SK-N-SH (cell line): ENCODE results near the gene ATIC. TPM values are rescaled to one million over a fixed set of nuclear protein-coding genes. Genes with fewer than 3 reads are reported as not detected.

Experiments used
- CTCF ChIA-PET: fragments of 300-600, 350-600 bp; formaldehyde crosslinking; extraction: SDS; loops from one replicate; lab custom pipeline; 2021; lab: Yijun Ruan, JAX
- POLR2A ChIA-PET: fragments of 350-600 bp; sonication (Branson Sonifier 250); formaldehyde crosslinking; extraction: SDS; loops from one replicate; lab custom pipeline; 2020; ENCODE audit warnings: antibody characterized with exemption, inconsistent platforms; lab: Yijun Ruan, JAX
- DNase-seq: peaks from one replicate; pipeline ENCODE4 v3.0.0; 2012
- H2AFZ ChIP-seq: fragments of 200-600 bp; sonication (generic); 2 replicates; pipeline ENCODE4 v1.8.1; 2016; ENCODE audit warnings: antibody characterized with exemption, mild to moderate bottlenecking, low read depth
- H3F3A ChIP-seq: fragments of 200-600 bp; sonication (generic); replicated peaks from 2 replicates; pipeline ENCODE3; 2016; ENCODE audit warnings: antibody characterized with exemption, mild to moderate bottlenecking; ENCODE audit not compliant: insufficient read depth
- H3K27ac ChIP-seq, 2 experiments: fragments of 200-500 bp in 1 of 2; fragments of 200-600 bp in 1 of 2; sonication (Bioruptor generic) in 1 of 2; sonication (generic), shearing (Covaris generic) in 1 of 2; 2 replicates each; pipeline versions ENCODE4 v1.5.1 to v1.6.1; 2014 to 2016; ENCODE audit warnings: low read depth in 2 of 2, inconsistent platforms in 1 of 2, low read length in 1 of 2, mild to moderate bottlenecking in 1 of 2, mixed read lengths in 1 of 2
- H3K27me3 ChIP-seq: fragments of 200-600 bp; sonication (generic), shearing (Covaris generic); 2 replicates; pipeline ENCODE4 v1.6.1; 2016; ENCODE audit warnings: mixed run types; ENCODE audit not compliant: insufficient read depth
- H3K36me3 ChIP-seq, 2 experiments: fragments of 200-500 bp in 1 of 2; fragments of 200-600 bp in 1 of 2; sonication (Bioruptor generic) in 1 of 2; sonication (generic) in 1 of 2; replicated peaks in 1 of 2; 2 replicates each; pipeline versions ENCODE3 to v1.5.1; 2014 to 2016; ENCODE audit warnings: low read length in 1 of 2, mild to moderate bottlenecking in 1 of 2; ENCODE audit not compliant: insufficient read depth in 2 of 2, control insufficient read depth in 1 of 2
- H3K4me1 ChIP-seq, 2 experiments: fragments of 200-500 bp in 1 of 2; fragments of 200-600 bp in 1 of 2; sonication (Bioruptor generic) in 1 of 2; sonication (generic), shearing (Covaris generic) in 1 of 2; 2 replicates each; pipeline versions ENCODE4 v1.5.1 to v1.6.1; 2014 to 2016; ENCODE audit warnings: low read depth in 1 of 2, low read length in 1 of 2, mixed run types in 1 of 2; ENCODE audit not compliant: insufficient read depth in 2 of 2, control insufficient read depth in 1 of 2
- H3K4me2 ChIP-seq: fragments of 200-600 bp; sonication (generic), shearing (Covaris generic); 2 replicates; pipeline ENCODE4 v1.6.1; 2017; ENCODE audit warnings: mixed run types
- H3K4me3 ChIP-seq, 2 experiments: fragments of 200-500 bp in 1 of 2; fragments of 200-600 bp in 1 of 2; sonication (Bioruptor generic) in 1 of 2; sonication (generic), shearing (Covaris generic) in 1 of 2; 2 replicates each; pipeline versions ENCODE4 v1.5.1 to v1.8.1; 2014 to 2016; ENCODE audit warnings: low read depth in 2 of 2, inconsistent platforms in 1 of 2, low read length in 1 of 2, mild to moderate bottlenecking in 1 of 2, mixed read lengths in 1 of 2, moderate library complexity in 1 of 2
- H3K79me2 ChIP-seq: fragments of 200-600 bp; sonication (generic); 2 replicates; pipeline ENCODE4 v1.8.1; 2017; ENCODE audit warnings: mild to moderate bottlenecking; ENCODE audit not compliant: insufficient read depth
- H3K9ac ChIP-seq: fragments of 200-600 bp; sonication (generic); 2 replicates; pipeline ENCODE4 v1.6.1; 2017; ENCODE audit warnings: mixed run types
- H3K9me2 ChIP-seq: fragments of 200-600 bp; sonication (generic); 2 replicates; pipeline ENCODE4 v1.6.1; 2017; ENCODE audit warnings: mixed run types
- H3K9me3 ChIP-seq: fragments of 200-600 bp; sonication (generic); 2 replicates; pipeline ENCODE4 v1.6.1; 2017; ENCODE audit warnings: mixed run types, mild to moderate bottlenecking, moderate library complexity
- H4K20me1 ChIP-seq: fragments of 200-600 bp; sonication (generic); 2 replicates; pipeline ENCODE4 v1.6.1; 2017; ENCODE audit warnings: mild to moderate bottlenecking, mixed run types; ENCODE audit not compliant: insufficient read depth
- EZH2phosphoT487 ChIP-seq: fragments of 200-600 bp; sonication (generic); IDR thresholded peaks from 2 replicates; pipeline ENCODE4 v1.6.1; 2017; ENCODE audit warnings: low read depth, mixed run types, mild to moderate bottlenecking, antibody characterized with exemption, moderate library complexity, borderline replicate concordance
- FOXM1 ChIP-seq: IDR thresholded peaks from 2 replicates; pipeline ENCODE4 v1.4.0; 2012; ENCODE audit warnings: low read depth, mild to moderate bottlenecking
- GABPA ChIP-seq: IDR thresholded peaks from 2 replicates; pipeline ENCODE4 v1.4.0; 2012; ENCODE audit warnings: low read depth, mild to moderate bottlenecking
- GATA2 ChIP-seq: sonication (generic); formaldehyde crosslinking; IDR thresholded peaks from 2 replicates; pipeline ENCODE4 v1.5.0; 2020; ENCODE audit warnings: mild to moderate bottlenecking, missing genetic modification reagents
- JUND ChIP-seq: IDR thresholded peaks from 2 replicates; pipeline ENCODE4 v1.4.0; 2012
- NFIC ChIP-seq: IDR thresholded peaks from 2 replicates; pipeline ENCODE4 v1.4.0; 2012; ENCODE audit warnings: borderline replicate concordance
- POLR2AphosphoS5 ChIP-seq: IDR thresholded peaks from 2 replicates; pipeline ENCODE4 v1.6.1; 2012; ENCODE audit warnings: low read depth, low read length
- RAD21 ChIP-seq: IDR thresholded peaks from 2 replicates; pipeline ENCODE4 v1.6.1; 2012; ENCODE audit warnings: mild to moderate bottlenecking, low read length
- RFX5 ChIP-seq: IDR thresholded peaks from 2 replicates; pipeline ENCODE4 v1.6.1; 2012; ENCODE audit warnings: mild to moderate bottlenecking, improper control_type of control experiment, low read length
- YY1 ChIP-seq: IDR thresholded peaks from 2 replicates; pipeline ENCODE4 v1.4.0; 2012; ENCODE audit warnings: low read depth, mild to moderate bottlenecking
- WGBS: methylation state at CpG from one replicate; pipeline ENCODE4 v1.1.6; 2017; ENCODE audit warnings: low lambda C conversion rate; 5-methylcytosine and 5-hydroxymethylcytosine counted together
- polyA plus RNA-seq, 3 experiments: library from polyadenylated mRNA; depleted of rRNA; stranded (reverse); fragments of >200 nt; gene quantifications; 2 replicates each; pipeline ENCODE4 v1.2.3, GENCODE V29; 2012
- TF ChIP-seq, protein P1 (sequence below): IDR thresholded peaks from 2 replicates; pipeline ENCODE4 v1.4.0; 2012; ENCODE audit warnings: low read depth
- TF ChIP-seq, protein P2 (sequence below): IDR thresholded peaks from 2 replicates; pipeline ENCODE4 v1.4.0; 2012; ENCODE audit warnings: low read depth, borderline replicate concordance
- TF ChIP-seq, protein P3 (sequence below): IDR thresholded peaks from 2 replicates; pipeline ENCODE4; 2012
- TF ChIP-seq, protein P4 (sequence below): IDR thresholded peaks from 2 replicates; pipeline ENCODE4 v1.4.0; 2012; ENCODE audit warnings: low read depth, borderline replicate concordance
- TF ChIP-seq, protein P5 (sequence below): IDR thresholded peaks from 2 replicates; pipeline ENCODE4 v1.6.1; 2012; ENCODE audit warnings: mild to moderate bottlenecking, low read depth, low read length, moderate library complexity

The ATIC gene
- polyA plus RNA-seq, 1 of the 3 experiments (the other 2 are of a cell fraction), result 108 TPM

DNA sequence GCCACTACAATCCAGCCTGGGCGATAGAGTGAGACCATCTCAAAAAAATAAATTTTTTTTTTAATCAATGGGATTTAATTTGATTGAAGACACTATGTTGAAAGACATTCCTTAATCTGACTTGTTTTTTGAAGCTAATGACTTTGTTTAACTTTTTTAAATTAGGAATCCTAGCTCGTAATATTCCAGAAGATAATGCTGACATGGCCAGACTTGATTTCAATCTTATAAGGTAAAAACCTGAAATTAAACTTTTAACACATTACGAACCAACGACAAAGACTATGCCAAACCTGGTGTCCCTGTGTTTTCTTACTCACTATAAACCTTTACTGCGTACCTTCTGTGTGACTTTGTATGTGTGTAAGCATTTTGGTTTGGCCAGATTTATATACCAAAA, 7.6 kb downstream of the ATIC start:
- H3K9me3 ChIP-seq, result no peaks in the 10 kb centered on the region
- TF ChIP-seq NFIC, result no peak
- TF ChIP-seq RAD21, result no peak
- TF ChIP-seq POLR2AphosphoS5, result no peak
- no peak for TF ChIP-seq RFX5
- TF ChIP-seq, protein P1, sequence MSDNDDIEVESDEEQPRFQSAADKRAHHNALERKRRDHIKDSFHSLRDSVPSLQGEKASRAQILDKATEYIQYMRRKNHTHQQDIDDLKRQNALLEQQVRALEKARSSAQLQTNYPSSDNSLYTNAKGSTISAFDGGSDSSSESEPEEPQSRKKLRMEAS, result no peak
- no peak for TF ChIP-seq GABPA
- TF ChIP-seq, protein P2, sequence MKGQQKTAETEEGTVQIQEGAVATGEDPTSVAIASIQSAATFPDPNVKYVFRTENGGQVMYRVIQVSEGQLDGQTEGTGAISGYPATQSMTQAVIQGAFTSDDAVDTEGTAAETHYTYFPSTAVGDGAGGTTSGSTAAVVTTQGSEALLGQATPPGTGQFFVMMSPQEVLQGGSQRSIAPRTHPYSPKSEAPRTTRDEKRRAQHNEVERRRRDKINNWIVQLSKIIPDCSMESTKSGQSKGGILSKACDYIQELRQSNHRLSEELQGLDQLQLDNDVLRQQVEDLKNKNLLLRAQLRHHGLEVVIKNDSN, result no peak
- no peak for TF ChIP-seq EZH2phosphoT487
- TF ChIP-seq, protein P3, sequence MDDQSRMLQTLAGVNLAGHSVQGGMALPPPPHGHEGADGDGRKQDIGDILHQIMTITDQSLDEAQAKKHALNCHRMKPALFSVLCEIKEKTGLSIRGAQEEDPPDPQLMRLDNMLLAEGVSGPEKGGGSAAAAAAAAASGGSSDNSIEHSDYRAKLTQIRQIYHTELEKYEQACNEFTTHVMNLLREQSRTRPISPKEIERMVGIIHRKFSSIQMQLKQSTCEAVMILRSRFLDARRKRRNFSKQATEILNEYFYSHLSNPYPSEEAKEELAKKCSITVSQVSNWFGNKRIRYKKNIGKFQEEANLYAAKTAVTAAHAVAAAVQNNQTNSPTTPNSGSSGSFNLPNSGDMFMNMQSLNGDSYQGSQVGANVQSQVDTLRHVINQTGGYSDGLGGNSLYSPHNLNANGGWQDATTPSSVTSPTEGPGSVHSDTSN, result no peak
- TF ChIP-seq FOXM1, result no peak
- TF ChIP-seq JUND, result no peak
- TF ChIP-seq, protein P4, sequence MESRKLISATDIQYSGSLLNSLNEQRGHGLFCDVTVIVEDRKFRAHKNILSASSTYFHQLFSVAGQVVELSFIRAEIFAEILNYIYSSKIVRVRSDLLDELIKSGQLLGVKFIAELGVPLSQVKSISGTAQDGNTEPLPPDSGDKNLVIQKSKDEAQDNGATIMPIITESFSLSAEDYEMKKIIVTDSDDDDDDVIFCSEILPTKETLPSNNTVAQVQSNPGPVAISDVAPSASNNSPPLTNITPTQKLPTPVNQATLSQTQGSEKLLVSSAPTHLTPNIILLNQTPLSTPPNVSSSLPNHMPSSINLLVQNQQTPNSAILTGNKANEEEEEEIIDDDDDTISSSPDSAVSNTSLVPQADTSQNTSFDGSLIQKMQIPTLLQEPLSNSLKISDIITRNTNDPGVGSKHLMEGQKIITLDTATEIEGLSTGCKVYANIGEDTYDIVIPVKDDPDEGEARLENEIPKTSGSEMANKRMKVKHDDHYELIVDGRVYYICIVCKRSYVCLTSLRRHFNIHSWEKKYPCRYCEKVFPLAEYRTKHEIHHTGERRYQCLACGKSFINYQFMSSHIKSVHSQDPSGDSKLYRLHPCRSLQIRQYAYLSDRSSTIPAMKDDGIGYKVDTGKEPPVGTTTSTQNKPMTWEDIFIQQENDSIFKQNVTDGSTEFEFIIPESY, result no peak
- no peak for TF ChIP-seq YY1
- no peak for TF ChIP-seq GATA2
- TF ChIP-seq, protein P5, sequence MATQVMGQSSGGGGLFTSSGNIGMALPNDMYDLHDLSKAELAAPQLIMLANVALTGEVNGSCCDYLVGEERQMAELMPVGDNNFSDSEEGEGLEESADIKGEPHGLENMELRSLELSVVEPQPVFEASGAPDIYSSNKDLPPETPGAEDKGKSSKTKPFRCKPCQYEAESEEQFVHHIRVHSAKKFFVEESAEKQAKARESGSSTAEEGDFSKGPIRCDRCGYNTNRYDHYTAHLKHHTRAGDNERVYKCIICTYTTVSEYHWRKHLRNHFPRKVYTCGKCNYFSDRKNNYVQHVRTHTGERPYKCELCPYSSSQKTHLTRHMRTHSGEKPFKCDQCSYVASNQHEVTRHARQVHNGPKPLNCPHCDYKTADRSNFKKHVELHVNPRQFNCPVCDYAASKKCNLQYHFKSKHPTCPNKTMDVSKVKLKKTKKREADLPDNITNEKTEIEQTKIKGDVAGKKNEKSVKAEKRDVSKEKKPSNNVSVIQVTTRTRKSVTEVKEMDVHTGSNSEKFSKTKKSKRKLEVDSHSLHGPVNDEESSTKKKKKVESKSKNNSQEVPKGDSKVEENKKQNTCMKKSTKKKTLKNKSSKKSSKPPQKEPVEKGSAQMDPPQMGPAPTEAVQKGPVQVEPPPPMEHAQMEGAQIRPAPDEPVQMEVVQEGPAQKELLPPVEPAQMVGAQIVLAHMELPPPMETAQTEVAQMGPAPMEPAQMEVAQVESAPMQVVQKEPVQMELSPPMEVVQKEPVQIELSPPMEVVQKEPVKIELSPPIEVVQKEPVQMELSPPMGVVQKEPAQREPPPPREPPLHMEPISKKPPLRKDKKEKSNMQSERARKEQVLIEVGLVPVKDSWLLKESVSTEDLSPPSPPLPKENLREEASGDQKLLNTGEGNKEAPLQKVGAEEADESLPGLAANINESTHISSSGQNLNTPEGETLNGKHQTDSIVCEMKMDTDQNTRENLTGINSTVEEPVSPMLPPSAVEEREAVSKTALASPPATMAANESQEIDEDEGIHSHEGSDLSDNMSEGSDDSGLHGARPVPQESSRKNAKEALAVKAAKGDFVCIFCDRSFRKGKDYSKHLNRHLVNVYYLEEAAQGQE, result no peak
- peaks cover 13% of the 10 kb centered on the region for H3F3A ChIP-seq
- no peak overlapping the region for H3K4me2 ChIP-seq
- no peak overlapping the region for H3K27ac ChIP-seq
- POLR2A ChIA-PET, result no interaction called here
- CTCF ChIA-PET, result interaction anchor here (1.1 kb wide), 1 partner anchor 358 kb away, joined by 3 read pairs; no protein-coding TSS in a partner anchor
- no peaks in the 10 kb centered on the region for H3K27me3 ChIP-seq
- no peak overlapping the region for H3K4me3 ChIP-seq
- DNase-seq, result no peak
- no peaks in the 10 kb centered on the region; a peak in 1 of 4 replicates for H3K4me1 ChIP-seq
- WGBS, result 94% methylated on average over 5 of the region's 5 CpGs
- no peaks in the 10 kb centered on the region for H4K20me1 ChIP-seq
- H3K9ac ChIP-seq, result no peak overlapping the region
- peaks cover 28 to 68% of the 10 kb centered on the region in 2 experiments for H3K36me3 ChIP-seq
- H3K9me2 ChIP-seq, result no peaks in the 10 kb centered on the region
- no peak overlapping the region for H2AFZ ChIP-seq
- H3K79me2 ChIP-seq, result peaks cover 68% of the 10 kb centered on the region
